Muscle layer of colon (tissue), 2 donors: Measurements from ENCODE around the gene GAS2L1.
"Not testable (repeated sequence)": the region's sequence is repeated elsewhere in the genome, so short reads cannot be mapped to it uniquely, and the experiment has no call there.

Source experiments
- H3K27ac ChIP-seq: one replicate; pipeline ENCODE4 v1.7.0; 2013; ENCODE audit warnings: low read depth, mild to moderate bottlenecking, low read length, moderate library complexity
- H3K27me3 ChIP-seq, 2 donors: one replicate each; pipeline ENCODE4 v1.7.0; 2013; ENCODE audit warnings: low read length in 2 of 2, mild to moderate bottlenecking in 2 of 2; ENCODE audit not compliant: insufficient read depth in 2 of 2, control insufficient read depth in 1 of 2
- H3K36me3 ChIP-seq: one replicate; pipeline ENCODE4 v1.7.0; 2013; ENCODE audit warnings: mild to moderate bottlenecking, low read length; ENCODE audit not compliant: insufficient read depth
- H3K4me1 ChIP-seq: one replicate; pipeline ENCODE4 v1.7.0; 2013; ENCODE audit warnings: mild to moderate bottlenecking, low read length; ENCODE audit not compliant: insufficient read depth
- H3K4me3 ChIP-seq, 2 donors: one replicate each; pipeline ENCODE4 v1.7.0; 2013; ENCODE audit warnings: low read length in 2 of 2, low read depth in 1 of 2, mild to moderate bottlenecking in 1 of 2, moderate library complexity in 1 of 2
- H3K9ac ChIP-seq: one replicate; pipeline ENCODE4 v1.7.0; 2013; ENCODE audit warnings: low read length
- H3K9me3 ChIP-seq: one replicate; pipeline ENCODE4 v1.7.0; 2013; ENCODE audit warnings: mild to moderate bottlenecking, low read length
- donor health status: abdominal sarcoma.
- donor health status: Adenocarcinoma of cecum.

GAS2L1 gene

GRCh38 chr22:29340566-29340965, 34.1 kb downstream of the GAS2L1 start:
- Histone ChIP-seq H3K9ac (no peak overlapping the region), H3K27ac (no peak overlapping the region), H3K36me3 (peaks cover 61% of the 10 kb centered on the region), H3K27me3 (no peaks in the 10 kb centered on the region), H3K4me1 (peaks cover 21% of the 10 kb centered on the region), H3K4me3 (no peak overlapping the region), H3K9me3 (no peaks in the 10 kb centered on the region)

- H3K36me3 ChIP-seq, result peaks cover 54% of the 10 kb centered on the region
Observed at GRCh38 chr22:29341056-29341848, 34.8 kb downstream of the GAS2L1 start.

DNA sequence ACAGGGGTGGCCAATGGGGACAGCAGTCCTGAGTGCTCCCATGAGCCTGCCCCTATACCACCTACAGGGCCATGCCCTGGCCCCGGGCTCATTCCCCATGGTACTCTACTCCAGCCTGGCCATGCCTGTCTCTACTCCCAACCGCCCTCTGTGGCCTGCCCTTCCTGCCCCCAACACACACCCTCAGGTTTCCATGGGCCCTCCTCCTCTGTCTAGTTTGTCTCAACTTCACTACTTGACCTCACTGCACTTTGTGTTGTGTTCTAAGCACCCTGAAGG, 35.3 kb downstream of the GAS2L1 start:
- Histone ChIP-seq H3K9me3 (no peaks in the 10 kb centered on the region), H3K9ac (no peak overlapping the region), H3K27ac (no peak overlapping the region), H3K36me3 (peaks cover 57% of the 10 kb centered on the region), H3K27me3 (no peaks in the 10 kb centered on the region), H3K4me3 (no peak overlapping the region), H3K4me1 (peaks cover 29% of the 10 kb centered on the region)

More at GRCh38 chr22:29341056-29341848, 34.8 kb downstream of the GAS2L1 start:
- Histone ChIP-seq H3K4me1 (peaks cover 23% of the 10 kb centered on the region), H3K4me3 (no peak overlapping the region), H3K9me3 (no peaks in the 10 kb centered on the region), H3K27ac (no peak overlapping the region), H3K27me3 (no peaks in the 10 kb centered on the region), H3K9ac (no peak overlapping the region)

GRCh38 chr22:29342177-29342576, 35.7 kb downstream of the GAS2L1 start:
- Histone ChIP-seq H3K9me3 (no peaks in the 10 kb centered on the region), H3K27me3 (no peaks in the 10 kb centered on the region), H3K27ac (no peak overlapping the region), H3K36me3 (peaks cover 58% of the 10 kb centered on the region), H3K9ac (no peak overlapping the region), H3K4me3 (no peak overlapping the region), H3K4me1 (peaks cover 33% of the 10 kb centered on the region)

GRCh38 chr22:29342577-29343312, 36.3 kb downstream of the GAS2L1 start:
- no peak overlapping the region for H3K27ac ChIP-seq
- H3K4me3 ChIP-seq, result no peak overlapping the region
- H3K27me3 ChIP-seq, result no peaks in the 10 kb centered on the region
- no peak overlapping the region for H3K9ac ChIP-seq
- H3K4me1 ChIP-seq, result peaks cover 37% of the 10 kb centered on the region
- peaks cover 58% of the 10 kb centered on the region for H3K36me3 ChIP-seq
- no peaks in the 10 kb centered on the region for H3K9me3 ChIP-seq

DNA sequence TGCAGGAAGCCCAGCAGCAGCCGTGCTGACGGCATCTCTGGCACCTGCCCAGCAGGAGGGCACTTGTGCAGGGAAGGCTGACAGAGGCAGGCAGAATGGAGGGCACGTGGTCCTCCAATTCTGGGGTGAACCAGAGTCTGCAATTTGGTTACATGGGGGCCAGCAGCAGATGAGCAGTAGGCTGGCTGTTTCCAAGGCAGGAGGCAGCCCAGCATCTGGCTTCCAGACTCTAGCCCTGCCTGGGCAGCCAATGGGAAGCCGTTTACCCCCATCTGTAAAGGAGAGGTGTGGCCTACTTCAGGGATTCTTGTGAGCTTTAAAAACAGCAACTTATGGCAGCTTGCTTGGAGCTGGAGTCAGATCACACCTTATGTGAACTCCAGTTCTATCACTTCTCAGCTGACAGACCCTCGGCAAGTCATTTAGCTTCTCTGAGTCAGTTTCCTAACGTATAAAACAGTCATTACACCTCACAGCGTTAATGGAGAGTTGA, 36.9 kb downstream of the GAS2L1 start:
- Histone ChIP-seq H3K4me3 (no peak overlapping the region), H3K9ac (no peak overlapping the region), H3K27ac (peak overlapping the region; percentile 63), H3K4me1 (peaks cover 37% of the 10 kb centered on the region), H3K9me3 (no peaks in the 10 kb centered on the region), H3K36me3 (peaks cover 57% of the 10 kb centered on the region), H3K27me3 (no peaks in the 10 kb centered on the region)

DNA sequence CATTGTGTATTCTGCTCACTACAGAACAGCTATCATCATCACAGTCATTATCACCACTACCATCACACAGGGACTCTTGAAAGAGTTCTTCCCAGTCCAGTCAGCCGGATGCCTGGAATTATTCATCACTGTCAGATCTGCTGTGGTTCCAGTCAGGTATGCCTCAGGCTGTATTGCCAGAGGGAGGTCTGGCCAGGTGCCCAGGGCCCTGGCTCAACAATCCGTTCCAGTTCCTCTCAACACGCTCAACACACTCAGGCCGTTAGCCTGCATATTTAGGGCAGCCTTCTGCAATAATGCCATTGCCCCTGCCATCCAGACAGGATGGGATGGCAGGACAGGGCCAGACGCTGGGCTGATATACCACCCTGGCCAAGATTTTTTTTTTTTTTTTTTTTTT, 37.7 kb downstream of the GAS2L1 start:
- Histone ChIP-seq H3K9me3 (no peaks in the 10 kb centered on the region), H3K36me3 (peaks cover 57% of the 10 kb centered on the region), H3K4me3 (no peak overlapping the region), H3K27ac (peak overlapping the region; percentile 63), H3K27me3 (no peaks in the 10 kb centered on the region), H3K4me1 (peaks cover 37% of the 10 kb centered on the region), H3K9ac (no peak overlapping the region)

DNA sequence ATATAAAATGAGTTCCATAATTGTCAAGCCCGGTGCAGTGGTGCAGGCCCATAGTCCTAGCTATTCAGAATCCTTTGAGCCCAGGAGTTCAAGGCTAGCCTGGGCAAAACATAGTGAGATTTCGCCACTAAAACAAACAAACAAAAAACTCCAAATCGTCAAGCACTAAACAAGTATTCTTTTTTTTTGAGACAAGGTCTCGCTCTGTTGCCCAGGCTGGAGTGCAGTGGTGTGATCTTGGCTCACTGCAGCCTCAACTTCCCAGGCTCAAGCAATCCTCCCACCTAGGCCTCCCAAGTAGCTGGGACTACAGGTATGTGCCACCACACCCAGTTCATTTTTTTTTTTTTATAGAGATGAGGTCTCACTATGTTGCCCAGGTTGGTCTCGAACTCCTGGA, 38.4 kb downstream of the GAS2L1 start:
- not testable (repeated sequence) for H3K9me3 ChIP-seq, H3K27me3 ChIP-seq, H3K4me3 ChIP-seq, H3K9ac ChIP-seq, H3K27ac ChIP-seq
- H3K4me1 ChIP-seq, result peaks cover 37% of the 10 kb centered on the region
- H3K36me3 ChIP-seq, result peaks cover 57% of the 10 kb centered on the region

GRCh38 chr22:29345932-29346331, 39.5 kb downstream of the GAS2L1 start:
- no peak overlapping the region for H3K9ac ChIP-seq
- H3K27me3 ChIP-seq, result no peaks in the 10 kb centered on the region
- no peaks in the 10 kb centered on the region for H3K9me3 ChIP-seq
- H3K36me3 ChIP-seq, result peaks cover 57% of the 10 kb centered on the region
- H3K4me3 ChIP-seq, result no peak overlapping the region
- H3K27ac ChIP-seq, result no peak overlapping the region
- peaks cover 37% of the 10 kb centered on the region for H3K4me1 ChIP-seq

DNA sequence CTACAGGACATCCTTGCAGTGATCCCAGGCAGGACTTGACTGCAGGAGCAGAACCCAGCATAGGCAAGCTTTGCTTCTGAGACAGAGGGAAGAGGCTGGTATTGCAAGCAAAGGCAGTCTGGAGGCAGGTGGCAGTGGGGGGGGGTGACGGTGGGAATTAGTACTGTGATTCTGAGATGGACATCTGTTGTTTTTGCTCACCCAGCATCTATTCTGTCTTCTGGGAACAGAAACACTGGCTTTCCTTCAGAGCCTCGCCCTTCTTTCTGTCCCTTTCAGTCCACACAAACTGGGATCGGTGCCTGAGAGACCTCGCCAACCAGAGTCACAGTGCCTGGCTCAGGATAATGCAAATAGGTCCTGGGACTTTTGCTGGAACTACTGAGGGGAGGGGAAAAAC, 40.2 kb downstream of the GAS2L1 start:
- Histone ChIP-seq H3K27ac (no peak overlapping the region), H3K4me1 (peaks cover 37% of the 10 kb centered on the region), H3K9me3 (no peaks in the 10 kb centered on the region), H3K27me3 (no peaks in the 10 kb centered on the region), H3K36me3 (peaks cover 58% of the 10 kb centered on the region), H3K9ac (no peak overlapping the region), H3K4me3 (no peak overlapping the region)

DNA sequence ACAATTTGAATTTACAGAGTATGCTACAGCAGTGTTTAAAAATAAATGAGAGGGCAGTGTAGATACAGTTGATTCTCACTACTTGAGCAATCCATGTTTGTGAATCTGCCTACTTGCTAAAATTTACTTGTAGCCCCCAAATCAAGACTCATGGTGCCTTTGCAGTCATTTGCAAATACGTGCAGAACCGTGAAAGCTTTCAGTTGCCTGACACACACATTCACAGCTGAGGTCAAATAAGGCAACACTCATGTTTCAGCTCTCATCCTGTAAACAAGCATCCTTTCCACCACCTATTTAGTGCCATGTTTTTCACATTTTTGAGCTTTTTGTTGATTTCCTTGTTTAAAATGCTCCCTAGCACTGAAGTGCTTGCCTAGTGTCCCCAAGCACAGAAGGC, 41.6 kb downstream of the GAS2L1 start:
- H3K4me3 ChIP-seq, result no peak overlapping the region
- no peak overlapping the region for H3K9ac ChIP-seq
- no peaks in the 10 kb centered on the region for H3K27me3 ChIP-seq
- H3K27ac ChIP-seq, result no peak overlapping the region
- H3K9me3 ChIP-seq, result no peaks in the 10 kb centered on the region
- H3K36me3 ChIP-seq, result peaks cover 65% of the 10 kb centered on the region
- peaks cover 34% of the 10 kb centered on the region for H3K4me1 ChIP-seq
